Femur (tissue), 1 donor: Measurements from ENCODE around the gene SUPT6H.

ENCODE experiments used
- DNase-seq: peaks from one replicate; pipeline ENCODE4 v3.0.0-alpha.2; 2017

Gene SUPT6H

DNA sequence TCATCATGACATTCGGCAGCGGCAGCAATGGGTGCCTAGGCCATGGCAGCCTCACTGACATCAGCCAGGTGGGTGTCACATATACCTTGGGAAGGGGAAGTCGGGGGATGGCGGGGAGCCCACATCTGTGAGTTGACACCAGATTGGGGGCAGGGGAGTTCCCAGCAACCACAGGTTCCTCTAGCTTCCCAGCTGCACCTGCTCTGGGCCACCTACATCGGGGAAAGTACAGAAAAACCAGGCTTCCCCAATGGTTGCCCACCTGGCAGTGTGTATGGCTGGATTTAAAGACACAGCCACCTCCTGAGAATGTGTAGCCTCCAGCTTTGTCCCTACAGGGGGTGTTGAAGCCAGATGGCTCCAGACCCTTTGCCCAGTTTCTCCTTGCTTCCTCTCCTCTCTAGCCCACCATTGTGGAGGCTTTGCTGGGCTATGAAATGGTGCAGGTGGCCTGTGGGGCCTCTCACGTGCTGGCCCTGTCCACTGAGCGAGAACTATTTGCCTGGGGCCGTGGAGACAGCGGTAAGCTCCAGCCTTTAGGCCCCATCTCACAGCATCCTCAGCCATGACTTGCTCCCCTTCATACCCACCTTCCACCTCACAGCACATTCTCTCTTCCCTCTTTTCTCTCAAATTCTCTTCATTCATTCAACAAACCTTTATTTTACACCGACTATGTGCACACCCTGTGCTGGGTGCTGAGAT lies 76.8 kb downstream of the SUPT6H start:
- DNase-seq = no peak

DNA sequence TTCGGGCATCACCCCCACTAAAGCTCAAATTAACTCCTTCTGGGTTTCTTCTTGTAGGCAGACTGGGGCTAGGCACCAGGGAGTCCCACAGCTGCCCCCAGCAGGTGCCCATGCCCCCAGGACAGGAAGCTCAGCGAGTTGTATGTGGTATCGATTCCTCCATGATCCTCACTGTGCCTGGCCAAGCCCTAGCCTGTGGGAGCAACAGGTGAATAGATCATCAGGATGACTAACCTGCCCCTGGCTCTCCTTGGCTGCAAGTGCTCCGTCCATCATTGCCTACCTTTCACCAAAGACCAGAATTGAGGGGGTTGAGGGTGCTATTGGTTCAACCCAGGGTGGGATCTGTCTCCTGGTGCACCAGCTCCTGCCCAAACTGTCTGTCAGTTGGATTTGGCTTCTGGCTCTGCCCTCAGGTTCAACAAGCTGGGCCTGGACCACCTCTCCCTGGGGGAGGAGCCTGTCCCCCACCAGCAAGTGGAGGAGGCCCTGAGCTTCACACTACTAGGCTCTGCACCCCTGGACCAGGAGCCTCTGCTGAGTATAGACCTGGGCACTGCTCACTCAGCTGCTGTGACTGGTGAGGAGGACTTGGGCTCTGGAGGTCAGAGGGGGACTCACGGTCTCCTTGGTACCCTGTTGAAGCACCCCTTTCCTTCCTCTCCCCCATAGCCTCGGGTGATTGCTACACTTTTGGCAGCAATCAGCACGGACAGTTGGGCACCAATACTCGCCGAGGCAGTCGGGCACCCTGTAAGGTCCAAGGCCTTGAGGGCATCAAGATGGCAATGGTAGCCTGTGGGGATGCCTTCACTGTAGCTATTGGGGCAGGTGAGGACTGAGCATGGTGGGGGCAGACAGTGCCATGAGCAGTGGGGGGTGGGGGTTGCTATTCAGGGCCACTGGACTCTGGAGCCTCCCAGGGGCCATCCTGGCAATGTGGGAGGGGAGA lies 78.7 kb downstream of the SUPT6H start:
- no peak for DNase-seq

DNA sequence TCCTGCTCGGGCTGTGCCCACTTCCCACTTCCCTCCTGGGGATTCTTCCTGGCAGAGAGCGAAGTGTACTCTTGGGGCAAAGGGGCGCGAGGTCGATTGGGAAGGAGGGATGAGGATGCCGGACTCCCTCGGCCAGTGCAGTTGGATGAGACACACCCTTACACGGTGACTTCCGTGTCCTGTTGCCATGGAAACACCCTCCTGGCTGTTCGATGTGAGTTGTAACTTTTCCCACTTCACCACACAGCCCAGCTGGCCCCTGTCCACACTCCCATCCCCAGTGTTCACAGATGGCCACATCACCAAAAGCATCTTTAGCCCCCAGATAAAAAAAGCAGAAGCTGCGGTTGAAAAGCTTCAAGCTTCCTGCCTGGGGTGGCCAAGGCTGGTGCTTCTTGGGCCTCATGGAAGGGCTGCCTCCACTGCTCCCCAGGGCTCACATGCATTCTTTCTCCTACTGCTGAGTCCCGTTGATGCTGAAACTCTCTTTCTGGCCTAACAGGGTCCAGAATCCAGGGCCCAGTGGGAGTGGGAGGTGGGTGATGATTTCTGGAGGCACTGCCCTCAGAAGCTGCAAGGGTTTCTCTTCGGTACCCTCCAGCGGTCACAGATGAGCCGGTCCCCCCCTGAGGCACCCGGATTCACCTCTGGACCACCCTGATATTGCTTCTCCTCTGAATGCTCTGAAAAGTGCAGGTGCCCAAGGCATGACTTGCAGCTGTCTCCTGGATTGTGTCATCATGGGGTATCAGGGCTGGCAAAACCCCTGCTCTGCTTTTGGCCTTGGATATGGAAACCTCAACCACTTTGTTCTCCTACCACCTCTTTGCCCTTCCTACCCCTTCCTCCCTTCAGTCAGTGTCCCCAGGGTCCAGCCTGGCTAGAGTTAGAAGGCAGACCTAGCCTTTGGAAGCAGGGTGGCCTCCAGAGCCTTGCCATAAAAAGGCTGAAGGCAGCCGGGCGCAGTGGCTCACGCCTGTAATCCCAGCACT lies 79.6 kb downstream of the SUPT6H start:
- DNase-seq = no peak

DNA sequence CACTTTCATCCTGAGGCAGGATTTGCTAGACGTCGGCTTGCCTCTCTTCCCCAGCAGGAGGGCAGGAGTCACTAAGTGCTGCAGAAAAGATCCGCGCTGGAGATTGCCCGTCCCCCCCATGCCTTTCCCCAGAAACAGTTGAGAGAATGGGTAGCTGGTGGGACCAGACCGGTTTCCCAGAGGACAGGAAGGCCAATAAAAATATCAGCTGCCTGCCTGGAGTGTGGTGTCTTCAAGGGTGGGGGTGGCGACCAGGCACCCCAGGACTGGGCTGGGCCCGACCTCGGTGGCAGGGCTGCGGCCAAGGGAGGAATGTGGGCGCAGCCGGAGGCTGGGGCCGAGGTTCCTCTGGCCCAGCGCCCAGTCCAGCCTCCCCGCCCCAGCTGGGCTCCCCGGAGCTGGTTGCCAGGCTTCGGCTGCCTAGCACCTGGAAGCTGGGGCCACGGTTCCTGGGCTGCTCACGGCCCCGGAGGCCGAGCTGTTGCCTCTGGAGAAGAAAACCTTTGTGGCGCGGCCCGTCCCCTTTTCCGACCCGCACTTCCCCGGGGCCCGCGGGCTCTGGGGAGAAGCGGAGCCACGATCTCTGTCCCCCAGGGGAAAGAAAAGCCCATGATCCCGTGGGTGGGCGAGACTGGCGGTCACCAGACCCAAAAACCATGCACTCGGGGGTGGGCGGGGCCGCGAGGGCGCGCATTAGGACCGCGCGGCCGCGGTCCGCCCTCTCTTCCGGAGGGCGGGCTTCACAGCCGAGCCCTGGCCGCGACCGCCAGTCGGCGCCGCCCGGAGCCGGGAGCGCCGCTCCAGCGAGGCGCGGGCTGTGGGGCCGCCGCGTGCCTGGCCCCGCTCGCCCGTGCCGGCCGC lies 81.5 kb downstream of the SUPT6H start, which contains the start of gene TRAF4:
TRAF4 (plus strand) TSS at position 769 of the 861 bp plus-strand sequence. CDS start 102 bp downstream, outside the sequence.
- peak; percentile 88 for DNase-seq

- peak; percentile 80 for DNase-seq
Observed at GRCh38 chr17:28744104-28744971, 82.3 kb downstream of the SUPT6H start.

- DNase-seq = peak; percentile 82
Observed at GRCh38 chr17:28744972-28745785, 83.2 kb downstream of the SUPT6H start.

DNA sequence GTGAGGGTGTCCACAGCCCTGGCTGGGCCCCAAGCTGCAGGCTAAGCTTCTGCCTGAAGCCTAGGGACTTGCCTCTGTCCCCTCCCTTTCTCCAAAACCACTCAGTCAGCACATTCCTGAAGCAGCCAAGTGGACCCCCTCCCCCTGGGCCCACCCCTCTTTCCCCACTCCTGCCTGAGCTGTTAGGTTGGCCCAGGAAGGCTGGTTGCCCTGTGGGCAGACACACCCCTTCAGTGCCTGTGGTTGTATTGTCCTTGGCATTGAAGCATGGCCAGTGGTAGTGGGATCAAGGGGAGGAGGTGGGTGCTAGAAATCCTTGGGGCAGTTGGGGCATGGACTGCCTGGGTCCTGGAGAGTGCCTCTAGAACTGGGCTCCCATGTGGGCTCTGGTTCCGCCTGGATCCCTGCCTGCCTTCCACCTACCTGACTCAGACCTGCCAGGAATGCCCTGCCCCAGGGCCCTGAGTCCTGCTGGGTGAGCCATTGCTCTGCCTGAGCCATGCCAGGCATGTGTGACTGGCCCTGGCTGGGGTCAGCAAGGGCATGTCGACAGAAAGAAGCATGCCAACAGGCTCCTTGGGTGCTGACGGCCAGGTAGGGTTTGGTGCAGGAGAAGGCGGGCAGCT lies 83.9 kb downstream of the SUPT6H start:
- DNase-seq = no peak

DNA sequence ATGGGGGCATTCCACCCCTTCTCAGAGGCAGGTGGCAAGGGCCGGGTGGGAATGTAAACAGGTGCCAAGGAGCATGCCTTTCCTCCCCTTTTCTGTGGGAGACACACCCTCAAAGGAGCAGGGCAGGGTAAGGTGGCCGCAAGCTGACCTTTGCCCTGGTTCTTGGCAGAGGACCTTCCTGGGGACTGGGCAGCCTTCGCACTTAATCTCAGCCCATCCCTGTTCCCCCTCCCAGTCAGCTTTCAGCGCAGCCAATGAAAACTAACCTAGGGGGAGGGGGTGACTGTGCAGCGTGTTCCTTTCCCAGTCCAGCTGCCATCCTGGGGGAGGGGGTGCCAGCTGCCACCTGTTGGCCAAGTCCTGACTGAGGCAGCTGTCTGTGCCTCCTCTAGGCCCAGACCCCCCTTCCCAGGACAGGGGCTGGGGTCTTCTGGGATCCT lies 84.6 kb downstream of the SUPT6H start:
- peak; percentile 81 for DNase-seq

DNA sequence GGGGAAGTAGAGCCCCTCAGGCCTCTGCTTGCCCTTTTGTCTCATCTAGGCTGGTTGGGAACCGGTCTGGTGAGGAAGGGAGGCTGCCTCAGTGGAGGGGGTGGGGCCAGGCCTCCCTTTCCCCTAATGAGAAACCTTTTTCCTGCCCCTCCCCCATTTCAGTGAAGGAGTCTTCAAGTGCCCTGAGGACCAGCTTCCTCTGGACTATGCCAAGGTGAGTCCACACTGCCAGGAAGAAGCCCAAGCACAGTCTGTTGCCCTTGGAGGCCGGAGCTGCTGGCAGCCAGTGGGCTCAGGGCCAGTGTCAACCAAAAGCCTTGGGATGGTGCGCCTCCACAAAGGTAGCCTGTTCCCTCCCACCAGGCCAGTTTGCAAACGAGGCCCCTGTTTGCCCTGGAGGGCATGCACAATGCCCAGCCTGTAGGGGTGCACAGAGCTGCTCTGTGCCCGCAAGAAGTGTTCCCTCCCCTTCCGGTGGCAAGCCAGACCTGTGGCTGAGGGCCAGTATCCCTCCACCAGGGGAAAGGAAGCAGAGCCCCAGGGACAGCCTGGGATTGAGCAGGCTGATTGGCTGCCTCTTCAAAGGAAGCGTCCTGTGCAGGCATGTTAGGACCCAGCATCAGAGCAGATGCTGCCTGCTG lies 85.2 kb downstream of the SUPT6H start:
- DNase-seq = peak; percentile 76

- DNase-seq = no peak
Observed at GRCh38 chr17:28747801-28748750, 86.1 kb downstream of the SUPT6H start.

GRCh38 chr17:28748852-28749515 lies 87.0 kb downstream of the SUPT6H start:
- DNase-seq = no peak

DNA sequence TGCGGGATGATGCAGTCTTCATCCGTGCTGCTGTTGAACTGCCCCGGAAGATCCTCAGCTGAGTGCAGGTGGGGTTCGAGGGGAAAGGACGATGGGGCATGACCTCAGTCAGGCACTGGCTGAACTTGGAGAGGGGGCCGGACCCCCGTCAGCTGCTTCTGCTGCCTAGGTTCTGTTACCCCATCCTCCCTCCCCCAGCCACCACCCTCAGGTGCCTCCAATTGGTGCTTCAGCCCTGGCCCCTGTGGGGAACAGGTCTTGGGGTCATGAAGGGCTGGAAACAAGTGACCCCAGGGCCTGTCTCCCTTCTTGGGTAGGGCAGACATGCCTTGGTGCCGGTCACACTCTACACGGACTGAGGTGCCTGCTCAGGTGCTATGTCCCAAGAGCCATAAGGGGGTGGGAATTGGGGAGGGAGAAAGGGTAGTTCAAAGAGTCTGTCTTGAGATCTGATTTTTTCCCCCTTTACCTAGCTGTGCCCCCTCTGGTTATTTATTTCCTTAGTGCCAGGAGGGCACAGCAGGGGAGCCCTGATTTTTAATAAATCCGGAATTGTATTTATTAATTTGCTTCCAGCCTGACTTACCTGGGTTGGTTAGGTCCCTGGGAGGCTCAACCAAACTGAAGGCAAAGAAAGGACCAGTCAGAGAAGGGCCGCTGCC lies 87.6 kb downstream of the SUPT6H start:
- no peak for DNase-seq

DNA sequence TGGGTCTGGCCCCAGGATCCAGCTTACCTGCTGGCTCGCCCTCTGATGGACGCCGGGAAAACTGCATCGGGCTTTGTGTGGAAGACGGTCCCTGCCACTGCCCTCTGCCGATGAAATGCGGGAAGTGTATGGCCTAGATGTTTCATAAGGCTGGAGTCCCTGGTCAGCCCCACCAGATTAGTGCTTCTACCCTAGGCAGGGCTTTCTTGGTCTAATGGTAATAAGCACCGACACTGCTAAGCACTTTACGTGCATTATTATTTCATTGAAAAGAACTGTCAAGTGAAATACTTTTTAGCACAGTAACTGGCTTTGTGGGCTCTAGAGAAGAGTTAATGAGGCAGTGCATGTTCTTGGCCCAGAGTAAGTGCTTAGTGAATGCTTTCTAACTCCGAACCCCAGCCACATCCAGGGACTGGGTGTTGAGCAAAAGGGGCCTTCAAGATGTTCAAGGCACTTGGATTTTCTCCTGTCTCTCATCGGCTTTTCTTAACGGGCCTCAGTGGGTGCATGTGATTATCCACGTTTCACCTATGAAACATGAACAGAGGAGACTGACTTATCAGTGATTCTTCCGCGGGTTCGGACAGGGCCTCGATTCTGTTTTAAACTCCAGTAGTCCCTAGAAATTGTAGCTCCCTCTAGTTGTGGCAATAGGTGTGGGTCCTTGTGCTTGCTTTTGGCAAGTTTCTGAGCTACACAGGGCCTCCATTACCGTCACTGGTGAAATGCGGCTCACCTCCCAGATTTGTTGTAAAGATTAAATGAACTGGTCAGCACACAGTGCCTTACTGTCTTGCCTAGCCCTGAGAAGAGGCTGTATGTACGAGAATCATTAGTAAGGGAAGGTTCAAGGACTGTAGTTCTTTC lies 88.4 kb downstream of the SUPT6H start:
- peak; percentile 94 for DNase-seq

DNA sequence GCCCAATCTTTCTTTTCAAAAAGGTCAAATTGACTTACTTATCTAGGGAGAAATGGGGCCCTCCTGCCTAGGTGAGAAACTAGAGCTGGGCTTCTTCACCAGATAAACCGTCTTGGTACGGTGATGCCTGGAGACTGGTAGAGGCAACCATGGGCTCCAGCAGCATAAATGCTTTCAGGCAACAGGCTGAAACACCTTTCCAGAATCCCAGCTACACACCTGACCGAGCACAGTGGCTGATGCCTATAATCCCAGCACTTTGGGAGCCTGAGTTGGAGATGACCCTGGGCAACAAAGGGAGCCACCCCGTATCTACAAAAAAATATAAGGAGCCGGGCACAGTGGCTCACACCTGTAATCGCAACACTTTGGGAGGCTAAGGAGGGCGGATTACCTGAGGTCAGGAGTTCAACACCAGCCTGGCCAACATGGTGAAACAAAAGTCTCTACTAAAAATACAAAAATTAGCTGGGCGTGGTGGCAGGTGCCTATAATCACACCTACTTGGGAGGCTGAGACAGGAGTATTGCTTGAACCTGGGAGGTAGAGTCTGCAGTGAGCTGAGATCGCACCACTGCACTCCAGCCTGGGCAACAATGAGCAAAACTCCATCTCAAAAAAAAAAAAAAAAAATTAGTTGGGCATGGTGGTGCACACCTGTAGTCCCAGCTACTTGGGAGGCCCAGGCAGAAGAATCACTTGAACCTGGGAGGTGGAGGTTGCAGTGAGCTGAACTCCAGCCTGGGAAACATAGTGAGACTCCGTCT lies 89.8 kb downstream of the SUPT6H start:
- no peak for DNase-seq
